Adrenal gland (tissue), 5 donors: Measurements from ENCODE around the gene LIPC.

Experiments used
- CTCF ChIP-seq, 6 experiments: fragments of 450-650 bp in 4 of 6; fragments of 200-600 bp in 2 of 6; sonication (generic) in 1 of 6; IDR thresholded peaks; 1 replicate in 5 of 6; 2 replicates in 1 of 6; pipeline versions ENCODE4 v1.5.1 to v1.8.0; 2016 to 2021; ENCODE audit warnings: antibody characterized with exemption in 6 of 6, mild to moderate bottlenecking in 2 of 6, moderate library complexity in 1 of 6
- POLR2A ChIP-seq, 2 donors: fragments of 450-650 bp; IDR thresholded peaks; one replicate each; pipeline ENCODE4 v1.6.1; 2017; ENCODE audit warnings: antibody characterized with exemption in 2 of 2, mild to moderate bottlenecking in 2 of 2, moderate library complexity in 1 of 2
- donor health status: DM: no; HTN: no; CAD: no.

- TF ChIP-seq CTCF (IDR thresholded peaks at IDR 0.05) (no peak), POLR2A (IDR thresholded peaks at IDR 0.05) (no peak)
Observed at GRCh38 chr15:58446521-58446920, 14.7 kb downstream of the LIPC start.
